ENCODE measurements around the gene SMIM29. TPM values are rescaled to one million over a fixed set of nuclear protein-coding genes. Genes with fewer than 3 reads are reported as not detected.

SMIM29 gene
- polyA plus RNA-seq, 4 donors, result 10.8 to 17.3 (median 14.4) TPM

DNA sequence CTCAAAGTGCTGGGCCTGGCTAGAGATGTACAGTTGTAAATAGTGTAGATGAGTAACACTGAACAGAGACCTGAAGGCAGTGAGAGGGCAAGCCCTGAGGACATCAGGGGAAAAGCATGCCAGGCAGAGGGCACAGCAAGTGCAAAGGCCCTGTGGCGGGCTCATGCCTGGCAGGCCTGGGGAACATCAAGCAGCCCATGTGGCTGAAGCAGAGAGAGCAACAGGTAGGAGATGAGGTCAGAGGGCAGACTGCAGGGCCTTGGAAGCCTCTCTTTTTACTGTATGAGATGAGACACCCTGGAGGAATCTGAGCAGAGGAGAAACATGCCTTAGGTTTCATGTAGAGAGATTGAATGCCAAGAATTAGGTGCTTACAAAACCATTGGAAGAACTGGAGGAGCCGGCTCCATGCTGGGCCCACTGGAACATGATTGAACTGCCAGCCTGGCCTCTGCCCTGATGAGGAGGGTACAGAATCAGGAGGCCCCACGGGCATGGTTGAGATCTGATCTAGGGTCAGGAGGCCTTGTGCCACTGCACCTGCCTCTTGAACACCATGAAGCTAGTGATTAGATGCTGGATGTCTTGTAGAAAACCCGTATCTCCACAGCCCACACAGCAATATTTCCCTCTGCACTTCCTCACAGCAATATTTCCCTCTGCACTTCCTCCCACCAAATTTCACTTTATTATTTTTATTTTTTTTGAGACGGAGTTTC lies 18.0 kb downstream of the SMIM29 start:
- no peak for DNase-seq (ENCODE audit: low read depth in 4 of 4, low spot score in 2 of 4)

DNA sequence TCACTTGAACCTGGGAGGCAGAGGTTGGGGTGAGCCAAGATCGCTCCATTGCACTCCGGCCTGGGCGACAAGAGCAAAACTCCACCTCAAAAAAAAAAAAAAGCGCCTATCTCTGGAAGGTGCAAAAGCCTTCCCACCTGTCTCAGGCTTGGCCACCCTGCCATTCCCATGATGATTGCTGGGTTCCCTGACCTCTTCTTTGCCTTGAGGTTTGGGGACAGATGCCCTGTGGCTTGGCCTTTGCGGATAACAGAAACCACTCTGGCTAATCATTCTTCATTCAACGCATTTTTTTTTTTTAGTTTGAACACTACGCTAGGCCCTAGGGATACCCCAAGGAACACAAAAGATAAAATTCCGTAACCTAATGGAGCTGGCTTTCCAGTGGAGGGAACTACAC lies 18.9 kb downstream of the SMIM29 start:
- no peak for DNase-seq (ENCODE audit: low read depth in 4 of 4, low spot score in 2 of 4)

DNA sequence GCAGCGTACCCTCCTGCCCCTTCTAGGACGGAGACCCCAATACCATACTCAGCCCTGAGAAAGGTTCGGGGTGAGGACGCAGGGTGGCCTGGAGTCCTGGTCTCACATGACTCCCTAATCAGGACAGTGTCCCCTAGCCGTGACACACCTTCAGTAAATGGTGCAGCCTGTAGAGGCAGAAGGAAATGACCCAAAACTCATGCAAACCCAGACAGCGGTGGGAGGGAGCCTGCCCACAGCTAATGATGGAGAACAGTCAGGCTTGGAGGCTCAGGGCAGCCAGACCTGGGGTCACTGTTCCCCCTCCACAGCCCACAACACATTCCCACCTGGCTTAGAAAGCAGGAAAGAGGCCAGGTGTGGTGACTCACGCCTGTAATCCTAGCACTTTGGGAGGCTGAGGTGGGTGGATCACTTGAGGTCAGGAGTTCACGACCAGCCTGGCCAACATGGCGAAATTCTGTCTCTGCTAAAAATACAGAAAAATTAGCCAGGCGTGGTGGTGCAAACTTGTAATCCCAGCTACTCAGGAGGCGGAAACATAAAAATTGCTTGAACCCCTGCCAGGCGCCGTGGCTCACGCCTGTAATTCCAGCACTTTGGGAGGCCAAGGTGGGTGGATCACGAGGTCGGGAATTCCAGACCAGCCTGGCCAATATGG lies 20.9 kb downstream of the SMIM29 start:
- DNase-seq (ENCODE audit: low read depth in 4 of 4, low spot score in 2 of 4), result no peak

- no peak for DNase-seq (ENCODE audit: low read depth in 4 of 4, low spot score in 2 of 4)
These were observed 21.8 kb downstream of the SMIM29 start for GRCh38 chr6:34226731-34227586.

DNA sequence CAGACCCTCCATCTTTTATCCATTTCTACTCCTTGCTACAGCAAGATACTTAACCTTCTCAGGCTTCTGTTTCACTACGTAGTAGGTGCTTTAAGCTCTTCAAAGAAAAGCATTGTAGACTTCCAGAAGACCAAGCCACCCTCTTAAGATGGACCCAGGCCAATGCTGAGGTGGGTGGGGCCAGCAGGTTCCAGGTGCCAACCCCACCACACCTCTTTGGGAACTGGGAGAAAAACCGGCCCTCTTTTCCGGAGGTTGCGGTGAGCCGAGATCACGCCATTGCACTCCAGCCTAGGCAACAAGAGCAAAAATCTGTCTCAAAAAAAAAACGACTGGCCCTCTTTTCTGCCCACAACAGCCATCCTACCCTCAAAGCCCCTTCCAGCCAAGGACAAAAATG lies 22.7 kb downstream of the SMIM29 start:
- no peak for DNase-seq (ENCODE audit: low read depth in 4 of 4, low spot score in 2 of 4)

DNA sequence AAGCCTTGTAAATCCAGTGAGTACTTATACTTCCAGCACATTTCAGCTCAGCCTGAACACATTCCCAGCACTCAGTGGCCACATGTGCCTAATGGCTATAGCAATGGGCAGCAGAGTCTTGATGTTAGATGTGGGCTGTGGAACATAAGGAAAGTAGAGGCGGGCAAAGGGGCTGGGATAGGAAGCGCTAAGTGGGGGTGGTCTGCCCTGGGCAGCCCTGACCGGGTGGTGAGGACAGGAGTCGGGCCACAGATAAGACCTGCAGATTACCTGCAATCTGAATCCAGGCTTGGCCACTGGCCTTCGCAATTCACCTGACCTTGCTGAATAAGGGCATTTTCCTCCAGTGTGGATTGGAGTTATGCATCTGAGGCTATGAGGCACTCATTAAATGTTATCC lies 23.3 kb downstream of the SMIM29 start:
- DNase-seq (ENCODE audit: low read depth in 4 of 4, low spot score in 2 of 4), result no peak

DNA sequence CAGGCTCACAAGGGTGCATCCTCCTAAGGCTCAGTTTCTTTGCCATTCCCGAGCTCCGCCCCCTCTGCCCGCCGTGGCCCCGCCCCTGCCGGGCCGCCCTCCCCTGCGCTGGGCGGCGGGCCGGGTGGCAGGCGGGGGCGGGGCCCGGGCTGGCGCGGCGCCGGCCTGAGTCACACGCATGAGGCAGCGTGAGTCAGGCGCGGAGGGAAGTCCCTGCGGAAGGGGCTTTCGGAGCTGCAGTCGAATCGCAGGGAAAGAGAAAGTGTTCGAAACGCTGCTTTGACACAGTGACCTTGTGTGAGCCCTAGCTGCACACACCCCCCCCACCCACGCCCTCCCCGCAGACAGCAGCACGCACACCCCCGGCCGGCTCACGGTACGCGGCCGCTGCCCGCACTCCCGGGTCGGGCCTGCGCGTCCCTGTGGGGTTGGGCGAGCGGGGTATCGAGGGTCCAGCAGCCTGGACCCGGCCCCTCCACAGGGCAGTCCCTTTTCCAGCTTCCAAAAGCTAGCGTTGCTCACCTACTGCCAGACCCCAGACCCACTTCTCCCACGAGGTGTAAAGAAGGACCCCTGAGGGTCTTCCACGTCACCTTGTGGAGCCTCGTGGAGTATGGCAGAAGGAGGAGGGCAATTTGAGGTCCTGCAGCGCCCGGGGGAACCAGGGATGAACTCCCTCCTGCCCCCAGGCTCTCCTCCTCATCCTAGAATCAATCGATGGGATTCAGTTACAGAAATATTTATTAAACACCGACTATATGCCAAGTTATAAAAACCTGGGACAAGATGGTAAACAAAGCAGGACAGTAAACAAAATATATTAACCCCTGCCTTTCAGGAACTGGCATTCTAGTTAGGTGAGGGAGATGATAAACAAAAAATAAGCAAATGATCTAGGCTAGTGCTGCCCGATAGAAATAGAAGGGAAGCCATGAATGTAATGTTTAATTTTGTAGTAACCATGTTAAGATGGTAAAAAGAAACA lies 24.6 kb downstream of the SMIM29 start:
- DNase-seq (ENCODE audit: low read depth in 4 of 4, low spot score in 2 of 4), result peak; percentile 67 to 78 (median 72)

DNA sequence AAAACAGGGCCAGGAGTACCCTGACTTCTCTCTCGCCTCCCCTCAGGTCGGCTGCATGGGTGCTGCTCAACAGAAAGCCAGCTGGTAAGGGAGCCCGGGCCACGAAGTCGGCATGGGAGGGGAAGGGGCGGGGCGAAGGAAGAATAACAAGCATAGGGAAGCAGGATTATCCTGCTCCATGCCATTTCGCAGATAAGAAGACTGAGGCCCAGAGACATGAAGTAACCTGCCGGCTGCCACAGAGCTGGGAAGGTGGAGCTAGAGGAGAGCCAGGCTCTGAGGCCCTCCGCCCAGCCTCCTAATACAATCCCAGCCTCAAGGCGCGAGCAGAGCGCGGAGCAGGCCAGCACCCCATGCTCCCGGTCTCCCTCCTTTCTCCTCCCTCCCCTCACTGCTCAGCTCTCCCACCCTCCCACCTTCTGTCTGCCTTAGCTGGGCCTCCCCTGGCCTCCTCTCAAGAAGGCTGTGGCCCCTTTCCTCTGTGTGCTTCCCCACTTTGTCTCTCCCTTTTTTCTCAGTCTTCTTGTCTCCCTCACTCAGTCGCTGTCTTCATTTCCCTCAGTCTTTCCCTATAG lies 25.3 kb downstream of the SMIM29 start:
- DNase-seq (ENCODE audit: low read depth in 4 of 4, low spot score in 2 of 4), result no peak

GRCh38 chr6:34218691-34219090 lies 30.1 kb downstream of the SMIM29 start:
- DNase-seq (ENCODE audit: low read depth in 4 of 4, low spot score in 2 of 4), result no peak

GRCh38 chr6:34213772-34214171 lies 35.0 kb downstream of the SMIM29 start:
- DNase-seq (ENCODE audit: low read depth in 4 of 4, low spot score in 2 of 4), result no peak

DNA sequence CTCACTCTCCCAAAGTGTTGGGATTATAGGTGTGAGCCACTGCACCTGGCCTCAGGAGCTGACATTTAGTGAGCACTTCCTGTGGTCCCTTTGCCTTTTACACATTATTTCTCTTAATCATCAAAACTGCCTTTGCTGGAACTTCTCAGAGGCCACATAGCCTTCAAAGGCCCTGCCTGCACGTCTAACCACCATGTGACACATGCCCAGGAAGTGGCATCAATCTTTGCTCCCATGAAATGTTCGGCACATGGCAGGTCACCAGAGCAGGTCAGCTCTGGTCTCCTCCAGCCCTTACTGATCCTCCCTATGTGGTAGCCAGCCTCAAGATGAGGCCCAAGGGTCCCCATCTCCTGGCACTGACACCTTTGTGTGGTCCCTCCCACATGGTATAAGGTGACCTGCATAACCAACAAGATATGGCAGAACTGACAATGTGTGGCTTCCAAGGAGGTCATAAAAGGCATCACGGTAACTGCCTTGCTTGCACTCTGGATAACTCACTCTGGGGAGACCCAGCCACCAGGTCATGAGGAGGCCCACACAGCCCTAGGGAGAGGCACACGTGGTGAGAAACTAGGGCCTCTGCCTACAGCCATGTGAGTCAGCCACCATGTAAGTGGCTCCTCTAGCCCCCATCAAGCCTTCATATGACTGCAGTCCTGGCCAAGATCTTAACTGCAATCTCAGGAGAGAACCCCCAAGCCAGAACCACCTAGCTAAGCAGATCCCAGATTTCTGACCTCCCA lies 40.9 kb downstream of the SMIM29 start:
- DNase-seq (ENCODE audit: low read depth in 4 of 4, low spot score in 2 of 4), result no peak

DNA sequence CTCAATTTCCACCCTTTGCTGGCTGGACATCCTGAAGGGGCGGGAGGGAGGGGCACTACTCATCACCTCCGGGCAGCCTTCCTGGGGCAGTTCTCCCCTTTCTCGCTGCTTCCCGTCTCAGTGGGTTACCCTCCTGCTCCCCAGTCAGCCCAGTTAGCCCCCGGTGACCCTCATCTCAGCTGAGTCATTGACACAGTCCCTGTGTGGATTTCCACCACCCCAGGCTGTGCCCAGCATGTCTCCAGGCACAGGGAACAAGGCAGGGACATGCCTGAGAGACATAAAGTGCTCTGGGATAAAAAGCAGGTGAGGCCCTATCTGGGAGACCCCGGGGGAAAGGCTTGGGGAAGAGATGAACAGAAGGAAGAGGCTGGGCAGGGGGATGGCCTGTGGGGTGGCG lies 42.1 kb downstream of the SMIM29 start:
- no peak for DNase-seq (ENCODE audit: low read depth in 4 of 4, low spot score in 2 of 4)

DNA sequence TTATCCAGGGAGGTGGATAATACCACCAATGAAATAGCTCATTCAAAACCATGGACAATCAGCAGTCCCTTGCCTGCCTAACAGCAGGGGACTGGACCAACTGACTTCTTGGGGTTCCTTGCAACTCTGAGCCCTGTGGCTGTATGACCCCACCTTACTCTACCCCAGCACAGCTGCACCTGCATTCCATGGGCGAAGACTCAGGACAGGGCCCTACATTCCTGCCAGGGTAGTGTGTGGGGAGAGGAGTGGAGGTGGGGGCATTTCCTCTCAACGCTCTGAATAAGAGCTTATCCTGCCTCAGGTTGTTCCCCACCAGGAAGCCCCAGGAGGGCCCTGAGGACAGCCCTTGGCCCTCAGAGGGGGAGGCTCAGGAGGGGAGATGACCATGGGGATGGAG lies 42.9 kb downstream of the SMIM29 start:
- DNase-seq (ENCODE audit: low read depth in 4 of 4, low spot score in 2 of 4), result no peak

DNA sequence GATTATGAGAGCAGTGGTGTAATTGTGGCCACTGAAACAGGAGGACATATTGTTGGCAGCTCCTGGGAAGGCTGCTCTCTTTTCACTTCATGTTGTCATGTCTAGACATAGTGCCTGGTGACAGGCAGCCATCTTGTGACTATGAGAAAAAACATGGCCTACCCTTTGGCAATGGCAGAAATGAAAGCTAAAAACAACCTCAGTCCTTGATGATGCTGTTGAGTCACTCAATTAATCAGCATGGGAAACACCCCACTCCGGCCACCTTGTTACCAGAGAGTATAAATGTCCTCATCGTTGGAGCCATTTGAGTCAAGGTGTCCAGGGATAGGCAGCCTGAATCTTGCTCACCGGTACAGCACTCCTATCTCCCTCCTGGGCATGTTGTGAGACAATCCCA lies 43.3 kb downstream of the SMIM29 start:
- no peak for DNase-seq (ENCODE audit: low read depth in 4 of 4, low spot score in 2 of 4)

- DNase-seq (ENCODE audit: low read depth in 4 of 4, low spot score in 2 of 4), result no peak
These were observed 44.1 kb downstream of the SMIM29 start for GRCh38 chr6:34204693-34205092.

GRCh38 chr6:34202329-34203201 lies 46.2 kb downstream of the SMIM29 start:
- DNase-seq (ENCODE audit: low read depth in 4 of 4, low spot score in 2 of 4), result no peak

- DNase-seq (ENCODE audit: low read depth in 4 of 4, low spot score in 2 of 4), result no peak
These were observed 47.2 kb downstream of the SMIM29 start for GRCh38 chr6:34201455-34202107.

Data from left renal cortex interstitium (tissue), 4 donors.